WERI-Rb-1 (cell line): Measurements from ENCODE around the gene LCP1.

Experiments used
- DNase-seq: peaks from one replicate; pipeline ENCODE4 v3.0.0-alpha.2; 2020
- H3K27ac ChIP-seq: fragments of 250-450 bp; sonication (Bioruptor Pico); 2 replicates; pipeline ENCODE4 v1.5.1; 2020; ENCODE audit warnings: mild to moderate bottlenecking, moderate library complexity
- H3K27me3 ChIP-seq: fragments of 250-450 bp; sonication (Bioruptor Pico); 2 replicates; pipeline ENCODE4 v1.5.1; 2021; ENCODE audit warnings: mild to moderate bottlenecking, low read depth, moderate library complexity; ENCODE audit not compliant: insufficient read depth, severe bottlenecking
- H3K36me3 ChIP-seq: fragments of 250-450 bp; sonication (Bioruptor Pico); 2 replicates; pipeline ENCODE4 v1.5.1; 2020; ENCODE audit warnings: mild to moderate bottlenecking, moderate library complexity
- H3K4me3 ChIP-seq: 2 replicates; pipeline ENCODE4 v1.5.1; 2011; ENCODE audit warnings: low read depth, mild to moderate bottlenecking, control low read depth, low read length
- H3K9me3 ChIP-seq: fragments of 250-450 bp; sonication (Bioruptor Pico); 2 replicates; pipeline ENCODE4 v1.5.1; 2021; ENCODE audit warnings: mild to moderate bottlenecking, moderate library complexity; ENCODE audit not compliant: severe bottlenecking
- TF ChIP-seq, protein P1 (sequence below): IDR thresholded peaks from 2 replicates; pipeline ENCODE4 v1.5.1; 2011; ENCODE audit warnings: low read depth, mild to moderate bottlenecking, control low read depth, inconsistent platforms, low read length

LCP1 gene

DNA sequence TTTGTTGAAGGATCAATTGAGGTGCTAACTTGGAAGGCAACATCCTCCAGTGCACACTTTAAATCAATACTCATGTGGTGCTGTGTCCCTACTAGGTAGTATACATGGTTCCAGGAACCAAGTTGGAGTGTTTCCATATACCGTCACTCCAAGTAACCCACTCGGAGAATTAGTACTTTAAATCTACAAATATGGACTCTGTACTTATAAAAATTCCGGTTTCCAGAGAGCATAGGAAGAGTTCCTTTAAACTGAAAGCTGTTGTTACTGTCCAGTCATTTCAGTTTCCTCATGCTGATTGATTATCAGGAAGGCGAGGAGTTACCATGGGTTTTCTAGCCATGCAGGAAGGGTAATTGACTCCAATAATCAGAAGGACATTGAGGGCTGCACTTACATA, 84.3 kb downstream of the LCP1 start:
- H3K4me3 ChIP-seq: no peak overlapping the region
- H3K36me3 ChIP-seq: no peaks in the 10 kb centered on the region
- DNase-seq: no peak
- H3K9me3 ChIP-seq: no peaks in the 10 kb centered on the region
- H3K27ac ChIP-seq: no peak overlapping the region
- TF ChIP-seq, protein P1, sequence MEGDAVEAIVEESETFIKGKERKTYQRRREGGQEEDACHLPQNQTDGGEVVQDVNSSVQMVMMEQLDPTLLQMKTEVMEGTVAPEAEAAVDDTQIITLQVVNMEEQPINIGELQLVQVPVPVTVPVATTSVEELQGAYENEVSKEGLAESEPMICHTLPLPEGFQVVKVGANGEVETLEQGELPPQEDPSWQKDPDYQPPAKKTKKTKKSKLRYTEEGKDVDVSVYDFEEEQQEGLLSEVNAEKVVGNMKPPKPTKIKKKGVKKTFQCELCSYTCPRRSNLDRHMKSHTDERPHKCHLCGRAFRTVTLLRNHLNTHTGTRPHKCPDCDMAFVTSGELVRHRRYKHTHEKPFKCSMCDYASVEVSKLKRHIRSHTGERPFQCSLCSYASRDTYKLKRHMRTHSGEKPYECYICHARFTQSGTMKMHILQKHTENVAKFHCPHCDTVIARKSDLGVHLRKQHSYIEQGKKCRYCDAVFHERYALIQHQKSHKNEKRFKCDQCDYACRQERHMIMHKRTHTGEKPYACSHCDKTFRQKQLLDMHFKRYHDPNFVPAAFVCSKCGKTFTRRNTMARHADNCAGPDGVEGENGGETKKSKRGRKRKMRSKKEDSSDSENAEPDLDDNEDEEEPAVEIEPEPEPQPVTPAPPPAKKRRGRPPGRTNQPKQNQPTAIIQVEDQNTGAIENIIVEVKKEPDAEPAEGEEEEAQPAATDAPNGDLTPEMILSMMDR: no peak
- no peaks in the 10 kb centered on the region for H3K27me3 ChIP-seq

DNA sequence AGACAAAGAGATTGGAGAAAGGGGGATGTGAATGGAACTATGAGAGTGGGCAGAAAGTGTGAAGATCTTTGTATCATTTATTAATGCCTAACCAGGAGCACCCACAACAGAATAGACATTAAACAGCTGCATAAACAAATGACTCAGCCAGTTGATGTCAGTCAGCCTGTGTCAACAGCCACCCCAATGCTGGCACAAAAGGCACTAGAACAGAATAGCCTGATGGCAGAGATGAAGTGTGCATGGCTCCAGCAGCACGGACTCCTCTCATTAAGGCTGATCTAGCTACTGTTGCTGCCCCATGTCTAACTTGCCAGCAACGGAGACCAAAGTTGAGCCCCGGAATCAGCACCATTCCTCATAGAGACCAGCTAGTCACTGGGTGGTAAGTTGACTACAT, 85.0 kb downstream of the LCP1 start:
- Histone ChIP-seq H3K36me3 (no peaks in the 10 kb centered on the region), H3K27ac (no peak overlapping the region), H3K9me3 (no peaks in the 10 kb centered on the region), H3K4me3 (no peak overlapping the region), H3K27me3 (no peaks in the 10 kb centered on the region)
- no peak for DNase-seq
- TF ChIP-seq, protein P1: no peak

DNA sequence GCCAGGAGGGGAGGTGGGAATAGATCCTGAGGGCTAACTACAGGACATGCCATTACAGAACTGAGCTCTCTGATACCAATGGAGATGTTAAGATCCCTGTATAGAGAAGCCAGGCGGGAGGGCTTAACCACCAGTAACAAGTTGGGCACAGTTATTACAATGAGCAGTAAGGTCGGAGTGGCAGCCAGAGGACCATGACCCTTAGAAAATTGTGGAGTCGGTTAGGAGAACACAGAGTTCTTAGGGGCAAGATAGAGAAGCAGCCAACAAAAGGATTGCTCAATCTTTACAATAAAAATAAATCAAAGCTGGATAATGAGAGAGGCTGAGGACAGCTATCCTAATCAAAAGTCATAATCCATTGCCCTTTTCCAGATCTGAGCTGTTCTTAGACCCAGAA, 87.5 kb downstream of the LCP1 start:
- no peak overlapping the region for H3K4me3 ChIP-seq
- TF ChIP-seq, protein P1: no peak
- H3K27me3 ChIP-seq: no peaks in the 10 kb centered on the region
- H3K9me3 ChIP-seq: no peaks in the 10 kb centered on the region
- no peaks in the 10 kb centered on the region for H3K36me3 ChIP-seq
- H3K27ac ChIP-seq: no peak overlapping the region
- no peak for DNase-seq

DNA sequence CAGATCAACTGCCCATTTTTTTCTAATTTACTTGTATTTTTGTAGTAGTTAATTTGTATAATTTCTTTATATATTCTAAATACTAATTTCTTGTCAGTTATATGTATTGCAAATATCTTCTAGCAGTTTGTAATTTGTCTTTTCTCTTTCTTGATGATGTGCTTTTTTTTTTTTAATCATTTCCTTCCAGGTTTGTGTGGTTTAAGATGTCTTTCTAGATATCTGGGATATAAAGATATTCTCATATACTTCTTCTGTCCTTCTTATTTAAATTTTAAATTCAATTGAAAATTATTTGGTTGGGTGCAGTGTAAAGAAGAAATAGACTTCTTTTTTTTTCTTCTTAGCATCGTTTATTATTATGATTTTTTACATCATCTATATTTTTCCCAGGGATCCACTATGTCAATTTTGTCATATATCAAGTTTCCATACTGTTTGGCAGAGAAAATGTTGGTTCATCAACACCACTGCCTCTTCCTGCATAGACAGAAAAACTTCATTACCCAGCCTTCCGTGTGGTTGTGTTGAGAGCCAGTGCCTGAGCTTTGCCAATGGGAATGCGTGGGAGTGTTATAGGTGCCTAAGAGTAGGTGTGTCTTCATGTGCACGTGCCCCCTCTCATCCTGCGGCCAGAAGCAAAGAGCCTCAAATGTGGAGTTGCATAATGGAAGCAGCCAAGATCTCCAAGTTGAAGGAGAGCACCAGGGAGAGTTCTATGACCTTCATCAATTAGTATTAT, 93.0 kb downstream of the LCP1 start:
- TF ChIP-seq, protein P1: no peak
- Histone ChIP-seq H3K9me3 (no peaks in the 10 kb centered on the region), H3K4me3 (no peak overlapping the region), H3K36me3 (no peaks in the 10 kb centered on the region), H3K27me3 (no peaks in the 10 kb centered on the region), H3K27ac (no peak overlapping the region)
- DNase-seq: no peak

DNA sequence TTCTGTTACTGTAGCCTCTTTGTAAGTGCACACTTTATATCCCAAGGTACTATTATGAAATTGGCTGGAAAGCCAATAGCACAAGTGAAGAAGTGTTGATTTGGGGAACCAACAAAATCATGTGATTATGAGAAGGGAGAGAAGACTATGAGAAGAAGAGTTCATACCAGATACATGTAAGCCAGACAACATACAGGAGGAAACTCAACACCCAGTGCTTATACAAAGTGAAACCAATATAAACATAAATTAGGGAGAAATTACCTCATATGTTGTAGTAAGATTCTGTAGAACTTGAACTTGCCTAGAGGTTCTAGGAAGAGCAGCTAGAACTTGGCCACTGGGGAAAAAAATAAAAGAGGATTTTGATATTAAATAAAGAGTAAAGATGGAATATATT, 94.5 kb downstream of the LCP1 start:
- TF ChIP-seq, protein P1: no peak
- H3K27ac ChIP-seq: no peak overlapping the region

DNA sequence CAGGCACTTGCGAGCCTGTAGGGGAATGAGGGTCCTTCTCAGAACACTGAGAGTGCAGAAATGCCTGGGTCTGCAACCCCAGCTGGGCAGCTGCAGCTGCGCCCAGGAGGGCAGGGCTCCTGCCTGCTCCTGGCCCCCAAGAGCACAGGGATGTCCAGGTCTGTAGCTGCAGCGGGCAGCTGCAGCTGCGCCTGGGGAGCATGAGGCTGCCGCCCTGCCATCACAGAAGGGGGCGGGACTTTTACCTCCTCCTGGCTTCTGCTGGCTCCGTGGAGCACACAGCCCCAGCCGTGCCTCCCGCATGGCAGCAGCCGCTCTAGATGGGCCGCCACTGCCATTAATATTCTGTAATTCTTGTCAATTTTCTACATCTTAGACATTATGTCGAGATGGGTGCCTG, 95.0 kb downstream of the LCP1 start:
- TF ChIP-seq, protein P1: no peak
- Histone ChIP-seq H3K4me3 (no peak overlapping the region), H3K27ac (no peak overlapping the region), H3K27me3 (no peaks in the 10 kb centered on the region), H3K9me3 (no peaks in the 10 kb centered on the region), H3K36me3 (no peaks in the 10 kb centered on the region)
- no peak for DNase-seq

More for the DNA sequence above, 94.5 kb downstream of the LCP1 start:
- H3K4me3 ChIP-seq: no peak overlapping the region
- DNase-seq: no peak
- H3K27me3 ChIP-seq: no peaks in the 10 kb centered on the region
- no peaks in the 10 kb centered on the region for H3K9me3 ChIP-seq
- no peaks in the 10 kb centered on the region for H3K36me3 ChIP-seq
